Embryonic facial prominence (tissue), 1 donor: ENCODE data around the gene NEDD4L.
"Not testable (repeated sequence)": the region's sequence is repeated elsewhere in the genome, so short reads cannot be mapped to it uniquely, and the experiment has no call there.

Source experiments
- DNase-seq: peaks from one replicate; pipeline ENCODE4 v3.0.0-alpha.2; 2016; ENCODE audit errors: extremely low spot score

NEDD4L gene

DNA sequence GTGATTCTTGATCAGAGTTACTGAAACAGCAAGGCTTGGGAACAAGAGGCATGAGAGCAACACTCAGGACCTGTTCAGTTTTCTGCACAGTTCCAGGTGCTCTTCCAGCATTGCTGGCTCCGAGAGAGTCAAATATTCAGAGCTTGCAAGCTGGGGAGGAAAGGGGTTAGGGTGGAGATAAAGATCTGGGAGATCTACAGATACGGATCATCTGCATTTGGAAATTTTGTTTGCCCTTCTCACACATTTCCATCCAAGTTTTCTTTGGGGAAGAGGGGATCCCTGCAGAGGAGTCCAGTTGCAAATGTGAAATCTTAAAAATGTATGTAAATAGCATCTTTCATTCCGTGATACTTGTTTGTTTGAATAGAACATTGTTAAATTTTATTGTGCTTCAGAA, 108.2 kb downstream of the NEDD4L start:
- DNase-seq, result no peak

DNA sequence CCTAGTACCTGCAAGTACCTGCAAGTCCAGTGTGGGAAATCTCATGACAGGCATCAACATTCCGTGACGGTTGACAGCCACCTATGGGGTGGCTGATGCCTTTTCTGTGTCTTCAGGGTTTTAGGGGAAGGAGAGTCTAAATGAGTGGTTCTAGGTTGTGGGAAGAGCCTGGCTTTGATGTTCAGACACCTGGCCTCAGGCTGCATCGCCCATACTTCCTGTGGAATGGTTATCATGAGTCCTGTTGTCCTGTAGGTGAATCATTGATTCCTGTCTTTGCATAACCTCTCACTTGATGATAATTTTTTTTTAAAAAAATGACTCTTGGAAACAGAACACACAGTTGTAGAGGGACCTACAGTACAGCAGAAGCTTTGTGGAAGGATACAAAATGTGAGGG, 108.9 kb downstream of the NEDD4L start:
- no peak for DNase-seq

DNA sequence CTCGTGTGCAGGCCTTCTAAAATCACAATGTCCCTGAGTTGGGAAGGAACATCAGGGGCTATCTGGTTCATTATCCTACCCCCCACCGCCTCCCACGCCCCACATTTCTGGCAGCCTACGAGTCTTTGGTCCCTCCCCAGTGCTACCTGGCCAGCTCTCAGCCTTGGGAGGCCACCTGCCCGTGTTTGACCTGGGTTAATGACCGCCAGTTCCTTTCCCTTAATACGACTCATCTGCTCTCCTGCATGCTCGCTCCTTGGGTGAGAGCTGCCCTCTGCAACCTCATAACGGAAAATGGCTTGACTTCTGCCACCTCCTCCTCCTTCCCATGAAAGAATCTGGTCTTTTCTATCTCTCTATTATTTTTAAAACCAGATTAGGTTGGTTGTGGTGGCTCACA, 112.5 kb downstream of the NEDD4L start:
- DNase-seq, result no peak

DNA sequence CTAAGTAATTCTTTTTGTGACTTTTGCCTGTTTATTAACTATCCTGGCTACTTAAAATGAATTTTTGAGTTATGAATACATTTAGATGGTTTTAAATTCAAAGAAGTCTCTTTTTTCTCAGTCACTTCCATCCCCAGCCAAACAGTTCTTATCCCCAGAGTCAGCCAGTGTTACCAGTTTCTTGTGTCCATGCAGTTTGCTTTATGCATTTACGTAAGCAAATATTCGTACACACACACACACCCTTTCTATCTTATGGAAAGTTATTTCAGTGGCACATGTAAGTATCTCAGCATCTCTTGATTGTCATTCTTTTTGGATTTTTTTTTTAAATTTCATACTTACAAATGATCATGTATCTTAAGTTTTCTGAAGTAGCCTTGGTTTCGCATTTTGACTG, 113.2 kb downstream of the NEDD4L start:
- DNase-seq, result no peak

DNA sequence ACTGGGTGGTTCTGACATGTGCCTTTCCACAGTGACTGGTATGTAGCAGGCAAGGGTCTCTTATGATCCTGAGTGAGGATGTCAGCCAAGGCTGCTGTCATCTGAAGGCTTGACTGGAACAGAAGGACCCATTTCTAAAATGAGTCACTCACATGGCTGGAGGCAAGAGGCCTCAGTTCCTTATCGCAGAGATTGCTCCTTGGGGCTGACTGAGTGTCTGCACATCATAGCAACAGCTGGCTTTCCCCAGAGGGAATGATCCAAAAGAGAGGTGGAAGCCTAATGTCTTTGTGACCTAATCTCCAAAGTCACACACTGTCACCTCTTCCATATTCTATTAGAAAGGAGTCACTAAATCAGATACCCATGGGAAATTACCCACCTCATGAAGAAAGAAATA, 114.0 kb downstream of the NEDD4L start:
- DNase-seq, result no peak

DNA sequence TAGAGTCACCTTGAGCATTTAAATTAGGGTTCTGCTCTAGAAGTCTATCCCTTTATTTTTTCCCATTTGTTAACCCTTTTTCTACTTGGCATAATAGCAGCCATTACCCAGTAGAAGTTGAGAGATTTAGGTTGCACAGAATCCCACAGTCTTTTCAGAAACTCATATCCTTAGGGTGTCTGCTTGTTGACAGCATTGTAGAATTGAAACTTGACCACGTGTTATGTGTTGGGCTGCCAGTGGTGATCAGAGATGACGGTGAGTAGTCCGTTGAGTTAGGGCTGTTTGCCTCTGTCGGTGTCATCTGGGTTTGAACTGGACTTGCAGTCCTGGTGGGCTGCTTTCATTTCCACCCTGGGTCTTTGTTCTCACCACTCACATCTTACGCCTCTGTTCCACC, 114.4 kb downstream of the NEDD4L start:
- no peak for DNase-seq

DNA sequence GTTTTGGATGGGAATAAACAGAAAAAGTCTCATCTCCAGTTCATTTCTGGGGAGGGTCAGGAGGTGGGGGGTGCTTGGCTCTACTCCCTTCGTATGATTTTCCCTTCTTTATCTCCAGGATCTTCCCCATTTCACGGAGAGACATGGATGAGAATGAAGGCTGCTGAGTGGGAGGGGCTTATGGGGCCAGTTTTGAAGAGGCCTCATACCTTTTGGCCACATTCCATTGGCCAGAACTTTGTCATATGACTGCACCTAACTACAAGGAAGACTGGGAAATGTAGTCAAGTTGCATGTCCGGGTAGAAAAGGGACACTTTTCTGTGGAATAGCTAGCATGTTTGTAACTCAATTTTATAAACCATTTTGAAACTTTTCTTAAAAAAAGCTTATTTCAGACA, 117.6 kb downstream of the NEDD4L start:
- DNase-seq, result no peak

DNA sequence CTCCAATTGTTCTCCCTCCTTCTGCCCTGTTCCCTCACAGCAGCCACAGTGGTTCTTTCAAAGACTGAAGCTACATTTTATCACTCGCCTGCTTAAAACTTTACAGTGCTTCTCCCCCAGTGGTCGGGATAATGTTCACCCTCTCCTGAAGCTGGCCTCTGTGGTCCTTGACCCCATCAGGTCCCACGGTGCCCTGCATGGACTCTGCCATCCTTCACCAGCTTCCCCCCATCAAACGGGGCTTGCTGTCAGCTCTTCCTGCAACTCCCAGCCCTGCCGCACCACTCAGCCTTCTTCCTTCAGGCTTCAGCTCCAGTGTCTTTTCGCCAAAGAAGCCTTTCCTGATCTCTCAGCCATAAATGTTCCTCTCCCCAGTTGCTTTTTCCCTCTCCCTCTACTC, 118.1 kb downstream of the NEDD4L start:
- no peak for DNase-seq

DNA sequence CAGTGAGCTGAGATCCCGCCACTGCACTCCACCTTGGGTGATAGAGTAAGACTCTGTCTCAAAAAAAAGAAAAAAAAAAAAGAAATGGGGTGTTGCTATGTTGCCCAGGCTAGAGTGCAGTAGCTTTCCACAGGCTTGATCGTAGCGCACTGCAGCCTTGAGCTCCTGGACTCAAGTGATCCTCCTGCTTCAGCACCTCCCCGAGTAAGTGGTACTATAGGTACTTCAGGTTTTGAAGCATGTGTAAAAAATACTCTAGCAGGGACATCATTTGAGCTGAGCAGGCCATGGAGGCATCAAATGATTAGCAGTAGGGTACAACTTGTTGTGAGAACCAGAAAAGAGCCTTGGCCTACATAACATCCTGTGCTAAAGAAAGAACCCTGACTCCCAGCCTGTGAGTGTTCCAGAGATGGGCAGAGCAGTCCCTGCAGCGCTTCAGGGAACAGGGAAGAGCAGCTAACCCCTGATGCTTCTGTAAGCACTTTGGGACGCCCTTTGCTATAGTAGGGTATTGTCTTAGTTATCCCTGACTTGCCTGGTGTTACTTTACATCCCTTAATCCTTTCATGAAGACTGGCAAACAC, 119.1 kb downstream of the NEDD4L start:
- no peak for DNase-seq

DNA sequence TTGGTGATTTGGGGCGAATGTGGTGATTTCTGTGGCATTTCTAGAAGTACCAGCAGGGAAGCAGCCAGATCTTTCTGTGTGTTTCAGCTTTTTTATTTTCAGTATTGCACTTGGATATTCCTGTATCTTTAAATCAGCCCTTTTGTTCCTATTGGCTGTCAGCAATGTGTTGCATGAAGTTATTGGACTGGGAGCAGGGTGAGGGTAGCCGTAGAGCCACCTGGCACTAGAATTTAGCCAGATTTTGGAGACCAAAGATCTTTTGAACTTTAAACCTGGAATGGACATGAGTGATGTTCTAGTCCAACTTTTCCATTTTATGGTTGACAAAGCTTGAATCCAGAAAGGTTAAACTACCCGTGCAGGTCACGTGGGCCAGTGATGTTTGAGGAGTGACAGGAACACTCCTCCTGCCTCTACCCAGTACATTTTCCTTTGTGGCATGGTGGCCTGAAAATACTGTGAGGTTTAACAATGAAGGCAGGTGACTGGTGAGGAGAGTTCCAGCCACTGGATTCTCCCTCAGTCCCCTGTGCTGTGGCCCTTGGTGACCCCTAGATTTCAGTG, 122.3 kb downstream of the NEDD4L start:
- DNase-seq, result no peak

DNA sequence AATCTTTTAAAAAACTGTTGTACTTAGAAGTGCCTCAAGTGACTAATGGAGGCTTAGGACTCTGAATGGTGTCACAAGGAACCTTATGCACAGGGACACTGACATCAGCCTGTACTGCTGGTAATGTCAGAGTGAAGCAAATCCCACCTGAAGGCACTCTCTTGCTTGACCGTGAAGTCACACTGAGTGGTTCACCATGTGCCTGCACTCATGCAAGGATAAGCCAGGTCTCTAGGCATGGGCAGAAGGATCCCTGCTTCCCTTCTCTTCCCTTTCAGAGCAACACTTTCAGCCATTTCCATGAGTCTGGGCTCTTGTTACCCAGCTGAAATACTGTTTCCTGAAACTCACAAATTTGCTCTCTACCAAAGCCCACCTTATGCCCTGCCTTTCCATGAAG, 123.0 kb downstream of the NEDD4L start:
- no peak for DNase-seq

DNA sequence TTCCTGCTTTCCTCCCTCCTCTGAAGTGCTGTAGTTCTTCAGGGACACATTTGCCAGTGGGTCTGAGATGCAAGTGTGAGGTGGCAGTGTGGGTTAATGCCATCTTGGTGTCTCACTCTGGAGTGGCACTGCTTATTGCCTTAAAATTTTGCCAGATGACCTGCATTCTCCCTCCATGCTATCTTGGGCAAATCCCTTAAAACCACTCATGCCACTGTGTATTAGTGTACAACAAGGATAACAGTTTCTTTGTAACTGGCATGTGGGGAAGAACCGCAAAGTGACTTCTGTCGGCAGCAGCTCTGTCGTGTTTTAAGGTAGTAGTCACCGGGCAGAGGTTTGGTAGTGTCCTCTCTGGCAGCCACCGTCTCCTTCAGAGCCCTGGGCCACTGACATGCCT, 124.2 kb downstream of the NEDD4L start:
- DNase-seq, result no peak

DNA sequence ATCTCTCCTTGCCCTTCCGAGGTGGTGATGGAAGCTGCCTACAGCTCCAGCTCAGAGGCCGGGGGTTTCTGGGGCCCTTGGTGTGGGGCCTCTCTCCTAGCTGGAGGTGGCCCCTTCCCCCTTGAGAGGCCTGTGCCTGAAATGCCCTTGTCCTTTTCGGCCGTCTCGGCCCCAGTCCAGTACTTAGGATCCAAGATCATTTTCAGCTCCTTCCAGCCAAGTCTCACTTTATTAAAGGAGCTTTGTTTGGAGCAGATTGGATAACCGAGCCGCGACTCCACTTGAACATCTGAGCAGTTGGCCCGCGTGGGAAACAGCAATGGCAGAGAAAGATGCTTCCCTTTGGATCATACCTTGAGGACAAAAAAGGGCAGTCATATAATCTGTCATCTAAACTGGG, 125.0 kb downstream of the NEDD4L start:
- DNase-seq, result no peak

DNA sequence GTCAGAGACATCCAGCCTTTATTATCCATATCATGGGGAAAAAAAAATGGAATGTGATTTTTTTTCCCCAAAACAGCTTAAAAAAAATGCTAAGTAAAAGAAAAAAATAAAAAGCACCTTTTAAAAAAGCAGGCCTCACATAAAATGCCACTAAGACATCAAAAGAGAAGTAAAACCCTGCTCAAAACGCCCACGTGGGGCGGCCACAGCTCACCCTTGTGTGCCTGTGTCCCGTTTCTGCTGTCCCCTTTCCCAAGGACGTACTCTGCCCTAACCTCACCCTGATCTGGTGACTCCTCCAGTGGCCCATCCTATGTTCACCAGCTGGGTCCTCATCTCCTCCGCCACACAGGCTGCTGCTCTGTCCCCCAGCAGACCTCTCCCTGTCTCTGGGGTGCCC, 125.4 kb downstream of the NEDD4L start:
- DNase-seq, result no peak

DNA sequence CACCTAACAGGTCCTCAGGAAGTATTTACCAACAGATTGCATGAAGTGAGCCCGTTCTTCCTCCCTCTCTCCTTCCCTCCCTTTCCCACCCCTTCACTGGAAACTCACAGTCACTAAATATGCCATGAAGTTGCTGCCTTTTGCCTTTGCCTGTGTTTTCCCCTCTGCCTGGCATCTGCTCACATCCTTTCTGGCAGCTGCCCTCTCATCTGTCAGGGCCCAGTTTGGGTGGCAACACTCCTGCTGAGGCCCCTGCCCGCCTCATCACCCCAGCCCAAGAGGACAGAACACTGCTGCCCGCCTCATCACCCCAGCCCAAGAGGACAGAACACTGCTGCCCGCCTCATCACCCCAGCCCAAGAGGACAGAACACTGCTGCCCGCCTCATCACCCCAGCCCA, 126.0 kb downstream of the NEDD4L start:
- not testable (repeated sequence) for DNase-seq

DNA sequence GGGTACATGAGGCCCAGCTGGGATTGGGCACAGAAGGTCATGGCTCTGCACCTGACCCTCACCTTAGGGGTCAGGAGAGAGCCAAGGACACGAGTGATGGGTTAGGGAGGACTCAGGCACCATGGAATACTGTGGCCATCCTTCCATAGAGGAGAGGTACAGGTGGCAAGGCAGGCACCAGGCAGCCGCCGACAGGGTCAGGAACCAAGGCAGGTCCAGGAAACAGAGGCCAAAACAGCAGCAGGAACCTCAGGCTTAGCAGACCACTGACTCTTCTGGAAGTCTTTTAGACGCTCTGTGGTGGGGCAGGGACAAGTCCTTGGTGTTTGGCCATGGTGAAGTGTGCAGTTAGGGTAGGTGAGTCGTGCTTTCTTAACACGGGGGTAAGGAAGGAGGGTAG, 128.0 kb downstream of the NEDD4L start:
- DNase-seq, result no peak

DNA sequence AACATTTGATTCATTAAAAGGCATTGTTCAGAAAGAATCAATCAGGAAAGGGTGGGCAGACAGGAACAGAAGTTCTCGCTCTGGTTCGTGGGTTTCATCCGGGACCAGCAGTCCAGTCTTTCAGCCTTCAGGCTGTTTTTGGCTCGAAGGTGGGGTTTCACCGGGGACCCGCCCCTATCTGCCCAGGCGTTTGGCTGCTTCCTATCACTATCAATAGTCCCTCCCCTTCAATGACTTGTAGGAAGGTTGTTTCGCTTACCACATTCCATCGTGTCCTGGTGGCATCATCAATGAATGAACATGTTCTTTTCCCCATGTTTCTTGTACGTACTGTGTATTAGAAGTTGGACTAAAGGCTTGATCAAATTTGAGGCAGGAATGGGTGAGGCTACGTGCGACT, 130.3 kb downstream of the NEDD4L start:
- DNase-seq, result no peak

DNA sequence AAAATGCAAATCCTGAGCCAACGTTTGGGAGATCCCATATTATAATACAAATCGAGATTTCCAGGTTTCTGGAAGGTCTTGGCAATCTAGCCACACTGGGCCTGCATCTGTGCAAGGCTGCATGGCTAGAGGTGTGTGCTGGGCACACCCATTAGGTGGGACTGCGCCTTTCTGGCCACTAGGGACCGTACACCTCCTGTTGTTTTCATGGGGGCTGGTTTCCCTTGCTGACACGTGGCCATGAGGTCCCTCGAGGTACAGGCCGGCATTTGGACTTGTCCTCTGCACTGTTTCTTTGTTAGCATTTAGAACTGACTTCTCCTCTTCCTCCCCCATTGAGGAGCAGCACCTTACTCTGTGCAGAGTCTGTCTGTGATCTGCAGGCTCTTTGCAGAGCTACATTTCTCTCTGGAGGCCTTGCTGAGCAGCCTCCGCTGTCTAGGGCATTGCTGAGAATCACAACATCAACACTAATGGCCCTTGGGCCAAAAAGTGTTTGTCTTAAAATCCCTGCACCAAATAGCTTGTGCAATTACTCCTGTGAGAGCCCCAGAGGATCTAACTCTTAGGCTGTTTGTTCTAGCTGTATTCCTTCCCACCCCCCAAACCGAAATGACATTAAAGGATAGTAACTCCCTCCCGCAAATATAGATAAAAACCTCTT, 131.2 kb downstream of the NEDD4L start:
- no peak for DNase-seq

DNA sequence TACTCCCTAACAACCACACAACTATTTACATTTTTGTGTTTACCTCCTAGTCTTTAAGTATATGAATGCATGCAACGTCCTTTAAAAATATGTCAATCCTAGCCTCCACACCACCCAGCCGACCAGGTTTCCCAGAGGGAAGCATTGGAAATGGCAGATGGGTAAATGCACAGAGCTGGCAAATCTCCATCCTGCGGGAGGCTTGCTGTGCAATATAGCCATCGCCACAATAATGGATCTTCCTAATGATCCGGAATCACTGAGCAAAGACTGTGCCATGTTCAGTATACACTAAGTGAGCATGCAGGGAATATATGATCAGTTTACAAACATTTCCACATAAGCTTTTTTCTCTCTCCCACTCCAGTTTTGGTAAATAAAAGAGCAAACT, 131.8 kb downstream of the NEDD4L start:
- DNase-seq, result no peak

DNA sequence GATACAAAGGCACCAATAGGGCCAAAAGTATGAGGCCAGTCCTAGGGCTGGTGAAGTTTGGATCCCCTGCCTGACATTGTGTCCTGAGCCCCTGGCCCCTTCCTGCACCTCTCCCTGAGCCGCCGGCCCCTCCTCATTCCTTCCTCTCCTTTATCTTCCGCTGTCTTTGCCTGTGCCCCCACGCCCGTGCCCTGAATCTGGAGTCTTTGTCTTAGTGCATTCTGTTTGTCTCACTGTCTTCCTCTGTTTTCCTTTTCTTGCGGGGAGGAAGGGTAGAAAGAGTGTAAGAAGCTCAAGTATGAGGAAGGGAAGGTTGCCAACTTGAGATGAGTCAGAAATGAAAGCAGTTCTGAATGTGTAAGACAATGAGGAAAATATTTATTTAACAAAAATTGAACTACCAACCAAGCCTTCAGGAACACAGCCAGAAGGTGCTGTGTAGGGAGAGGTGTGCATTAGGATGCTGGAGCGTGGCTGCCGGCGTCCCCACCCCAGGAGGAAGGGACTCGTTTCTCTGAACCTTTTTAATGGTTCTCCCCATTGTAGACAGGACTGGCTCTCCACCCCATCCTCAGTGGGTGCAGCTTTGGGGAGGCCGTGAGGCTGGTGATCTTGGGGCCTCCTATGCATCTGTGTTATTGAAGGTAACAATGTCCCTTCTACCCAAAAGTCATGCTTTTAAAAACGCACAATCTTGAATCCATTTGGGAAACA, 133.1 kb downstream of the NEDD4L start:
- DNase-seq, result no peak

DNA sequence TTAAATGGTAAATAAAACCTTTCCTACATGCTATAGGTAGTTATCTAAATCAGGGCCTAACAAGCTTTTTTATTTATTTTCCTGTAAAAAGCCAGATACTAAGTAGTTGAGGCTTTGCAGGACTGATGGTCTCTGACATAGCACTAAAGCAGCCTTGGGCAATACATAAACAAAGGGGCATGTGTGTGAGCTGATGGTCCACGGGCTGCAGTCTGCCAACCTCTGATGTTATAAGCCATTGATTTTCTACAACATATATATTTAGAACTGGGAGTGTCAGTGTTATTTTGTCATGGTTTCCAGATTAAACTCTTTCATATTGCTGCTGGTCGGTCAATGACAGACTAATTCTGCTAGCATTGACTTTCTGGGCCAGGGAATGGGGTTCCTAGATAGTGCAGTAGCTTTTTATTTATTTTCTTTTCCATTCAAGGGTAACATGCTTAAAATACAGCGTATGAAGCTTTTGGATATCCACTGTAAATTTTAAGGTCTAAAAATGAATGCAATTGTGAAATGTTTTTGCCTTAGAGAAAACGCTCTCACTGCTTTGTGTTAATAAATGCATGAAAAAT, 134.0 kb downstream of the NEDD4L start:
- DNase-seq, result no peak

DNA sequence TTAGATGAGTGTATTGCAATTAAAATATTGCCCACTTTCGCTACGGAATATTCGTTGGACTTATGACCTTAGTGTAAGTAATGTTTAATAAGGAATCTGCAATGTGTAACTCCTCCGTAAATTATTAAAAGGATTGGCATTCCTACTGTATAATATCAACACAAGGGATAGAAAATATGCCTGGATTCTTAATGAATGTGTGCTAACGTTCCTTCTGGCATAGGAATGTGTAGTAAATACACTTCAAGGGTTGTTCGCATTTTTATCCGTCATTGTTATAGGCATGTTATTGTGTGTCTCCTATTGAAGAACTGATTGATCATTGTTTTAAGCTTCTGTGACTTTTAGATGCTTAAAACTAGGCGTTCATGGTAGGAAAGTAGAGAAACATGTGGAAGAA, 134.5 kb downstream of the NEDD4L start:
- no peak for DNase-seq

DNA sequence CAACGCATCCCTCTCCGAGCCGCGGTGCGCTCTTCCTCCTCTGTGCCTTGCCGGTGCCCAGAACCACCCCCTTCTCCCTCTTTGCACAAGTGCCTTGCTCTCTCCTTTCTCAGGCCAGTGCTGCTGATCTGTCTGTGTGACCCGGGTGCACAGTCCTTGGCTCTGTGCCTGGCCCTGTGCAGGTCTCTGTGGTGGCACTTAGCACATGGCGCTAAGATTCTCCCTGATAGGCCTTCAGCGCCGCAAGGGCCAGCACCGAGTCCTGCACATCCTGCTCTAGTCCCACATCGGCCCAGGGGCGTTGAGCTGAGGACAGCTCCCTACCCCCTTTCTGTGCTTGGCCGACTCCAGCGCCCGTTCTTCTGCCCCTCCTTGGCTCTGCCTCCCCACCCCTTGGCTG, 136.1 kb downstream of the NEDD4L start:
- no peak for DNase-seq
